HuH-7.5 (cell line): ENCODE measurements around the gene ARHGAP25.

ENCODE experiments used
- DNase-seq: peaks from one replicate; pipeline ENCODE4 v3.0.0; 2011; ENCODE audit warnings: low spot score

ARHGAP25 gene

GRCh38 chr2:68743531-68743930 is 8.9 kb downstream of the ARHGAP25 start:
- no peak for DNase-seq

DNA sequence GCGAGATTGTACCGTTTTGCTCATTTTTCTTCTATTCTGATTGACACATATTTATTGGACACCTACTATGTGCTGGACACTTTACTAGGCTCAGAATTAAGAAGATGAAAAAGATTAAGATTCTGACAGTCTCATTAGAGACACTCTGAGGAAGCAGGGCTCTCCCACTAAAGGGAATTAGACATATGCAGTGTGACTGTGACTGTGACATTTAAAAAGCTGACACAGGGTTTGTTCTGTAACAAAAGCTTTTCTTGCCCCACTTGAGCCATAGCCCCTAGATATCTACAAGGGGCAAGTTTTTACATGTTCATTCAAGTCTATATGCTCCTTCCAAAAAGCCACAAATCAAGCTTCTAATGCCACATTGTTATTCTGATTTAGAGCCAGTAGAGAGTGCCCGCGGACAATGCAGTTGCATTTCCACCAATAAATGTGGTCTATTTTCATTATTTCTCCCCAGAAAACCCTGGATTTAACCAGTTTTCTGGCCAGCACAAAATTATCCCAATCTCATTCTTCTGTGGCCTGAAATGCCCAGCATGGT is 9.8 kb downstream of the ARHGAP25 start:
- no peak for DNase-seq

- no peak for DNase-seq
Measured at GRCh38 chr2:68745006-68745405, 10.4 kb downstream of the ARHGAP25 start.

- DNase-seq, result no peak
Measured at GRCh38 chr2:68746408-68746807, 11.8 kb downstream of the ARHGAP25 start.

GRCh38 chr2:68747413-68747812 is 12.8 kb downstream of the ARHGAP25 start:
- no peak for DNase-seq

- DNase-seq, result no peak
Measured at GRCh38 chr2:68747900-68748299, 13.3 kb downstream of the ARHGAP25 start.

DNA sequence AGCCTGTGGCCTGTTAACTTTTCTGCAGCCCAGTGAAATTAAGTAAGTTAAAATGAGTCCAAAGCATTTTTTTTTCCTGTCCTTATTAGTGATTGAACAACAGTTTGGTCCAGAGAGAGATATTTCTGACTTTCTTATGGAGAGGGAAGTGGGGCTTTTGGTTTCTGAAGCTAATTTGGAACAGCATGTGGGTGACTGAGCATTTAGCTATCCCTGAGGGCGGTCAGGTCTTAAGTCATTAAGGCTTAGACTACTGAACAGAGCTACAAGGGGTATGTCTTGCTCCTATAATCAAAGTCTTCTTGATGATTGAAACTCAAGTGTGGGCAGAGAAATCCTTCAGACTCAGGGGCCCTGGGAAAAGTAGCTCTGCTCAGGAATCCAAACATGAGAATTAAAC is 14.0 kb downstream of the ARHGAP25 start:
- DNase-seq, result no peak

DNA sequence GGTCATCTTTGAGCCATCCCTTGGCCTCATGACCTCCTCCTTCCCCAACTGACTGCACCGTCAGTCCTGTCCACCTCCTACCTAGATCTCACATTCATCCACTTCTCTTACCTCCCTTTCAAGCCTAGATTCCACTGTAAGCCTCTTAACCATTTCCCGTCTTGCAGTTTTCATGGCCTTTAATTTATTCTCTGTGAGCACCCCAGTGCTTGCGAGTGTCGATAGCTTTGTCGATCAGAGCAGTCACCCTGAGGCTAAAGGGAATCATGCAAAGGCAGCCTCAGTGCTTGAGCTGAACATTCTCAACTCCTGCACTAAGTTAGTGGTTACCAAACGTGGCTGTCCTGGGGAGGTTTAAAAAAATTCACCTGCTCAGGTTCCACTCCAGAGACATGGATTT is 14.7 kb downstream of the ARHGAP25 start:
- DNase-seq, result no peak

GRCh38 chr2:68750592-68751396 is 16.2 kb downstream of the ARHGAP25 start:
- no peak for DNase-seq

GRCh38 chr2:68751397-68752339 is 17.1 kb downstream of the ARHGAP25 start:
- DNase-seq, result peak; percentile 69

DNA sequence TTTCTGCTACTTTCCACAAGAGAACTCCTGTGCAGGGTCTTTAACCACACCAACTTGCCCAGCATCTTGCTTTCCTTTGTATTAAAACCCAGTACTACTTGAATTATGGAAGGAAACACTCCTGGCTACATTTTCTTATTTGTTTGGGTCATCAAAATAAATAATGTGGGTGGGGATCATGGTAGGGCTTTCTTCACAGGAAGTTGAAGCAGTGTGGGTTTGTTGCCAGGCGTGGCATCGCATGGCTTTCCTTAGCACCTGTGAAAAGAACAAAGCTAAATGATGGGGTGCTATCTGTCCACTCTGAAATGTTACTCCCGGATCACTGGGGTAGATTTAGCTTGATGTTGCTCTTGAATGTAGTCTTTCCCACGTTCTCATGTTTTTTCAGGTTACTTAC is 18.7 kb downstream of the ARHGAP25 start:
- DNase-seq, result no peak

DNA sequence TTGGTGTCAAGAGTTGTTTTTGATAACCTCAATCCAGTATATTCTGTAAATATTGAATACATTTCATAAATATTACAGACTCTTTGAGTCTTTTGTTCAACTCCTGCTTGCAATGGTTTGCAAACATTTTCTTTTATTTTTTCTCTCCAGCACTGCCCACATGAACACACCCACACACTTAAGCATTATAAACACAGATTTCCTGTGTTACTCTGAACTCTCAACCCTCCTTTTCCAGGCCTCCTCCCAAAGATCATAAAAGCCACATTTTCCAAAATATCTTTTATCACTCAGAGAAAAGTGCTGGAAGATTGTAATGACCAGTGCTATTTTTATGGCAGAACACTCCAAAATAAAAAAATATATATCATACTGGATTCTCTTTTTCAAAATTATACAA is 20.5 kb downstream of the ARHGAP25 start:
- no peak for DNase-seq

DNA sequence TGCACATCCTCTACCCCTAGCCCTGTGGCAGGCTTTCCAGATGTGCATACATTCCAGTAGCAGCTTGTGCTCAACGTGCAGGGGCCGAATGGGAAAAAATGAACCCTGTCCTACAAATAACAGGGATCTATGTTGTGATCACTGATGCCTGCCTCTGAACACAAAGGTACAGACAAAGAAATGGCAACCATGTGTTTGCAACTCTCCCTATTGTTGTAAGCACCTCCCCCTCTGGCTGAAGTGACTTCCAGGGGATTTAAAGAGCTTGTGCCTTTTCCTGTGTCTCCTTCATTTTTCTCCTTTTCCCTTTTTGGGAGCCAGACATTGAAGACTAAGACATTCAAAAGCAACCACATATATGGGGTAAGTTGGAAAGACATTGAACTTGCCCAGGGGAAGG is 21.6 kb downstream of the ARHGAP25 start:
- DNase-seq, result no peak

DNA sequence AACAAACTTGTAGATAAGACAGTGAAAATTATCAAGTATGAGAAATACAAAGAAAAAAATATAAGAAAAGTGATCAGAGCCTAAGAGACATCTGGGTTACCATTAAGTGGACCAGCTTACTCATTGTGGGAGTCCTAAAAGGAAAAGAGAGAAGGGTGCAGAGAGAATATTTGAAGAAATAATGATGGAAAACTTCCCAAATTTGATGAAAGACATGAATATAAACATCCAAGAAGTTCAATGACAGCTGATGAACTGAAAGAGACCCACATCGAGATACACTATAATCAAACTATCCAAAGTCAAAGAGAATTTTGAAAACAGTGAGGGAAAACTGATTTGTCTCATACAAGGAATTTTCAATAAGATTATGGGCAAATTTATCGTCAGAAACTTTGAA is 22.5 kb downstream of the ARHGAP25 start:
- no peak for DNase-seq

- DNase-seq, result no peak
Measured at GRCh38 chr2:68762100-68762499, 27.5 kb downstream of the ARHGAP25 start.

DNA sequence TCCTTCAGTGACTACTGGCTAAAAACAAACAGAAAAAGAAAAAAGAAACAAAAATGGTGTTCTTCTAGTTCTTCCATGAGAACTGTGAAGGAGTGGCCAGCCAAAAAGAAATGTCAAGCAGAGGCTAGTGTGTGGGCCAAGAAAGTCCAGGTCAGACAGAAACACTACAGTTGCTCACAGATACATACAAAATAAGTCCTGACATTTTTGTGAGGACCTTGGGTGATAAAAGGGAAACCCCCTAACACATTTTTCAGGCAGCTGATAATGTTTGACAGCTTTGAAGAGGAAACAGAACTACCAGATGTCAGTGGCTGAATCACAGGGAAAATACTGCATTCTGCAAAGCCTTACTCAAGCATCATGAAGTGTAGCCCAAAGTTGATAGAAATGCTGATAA is 28.1 kb downstream of the ARHGAP25 start:
- no peak for DNase-seq

- DNase-seq, result no peak
Measured at GRCh38 chr2:68764041-68764805, 29.6 kb downstream of the ARHGAP25 start.

DNA sequence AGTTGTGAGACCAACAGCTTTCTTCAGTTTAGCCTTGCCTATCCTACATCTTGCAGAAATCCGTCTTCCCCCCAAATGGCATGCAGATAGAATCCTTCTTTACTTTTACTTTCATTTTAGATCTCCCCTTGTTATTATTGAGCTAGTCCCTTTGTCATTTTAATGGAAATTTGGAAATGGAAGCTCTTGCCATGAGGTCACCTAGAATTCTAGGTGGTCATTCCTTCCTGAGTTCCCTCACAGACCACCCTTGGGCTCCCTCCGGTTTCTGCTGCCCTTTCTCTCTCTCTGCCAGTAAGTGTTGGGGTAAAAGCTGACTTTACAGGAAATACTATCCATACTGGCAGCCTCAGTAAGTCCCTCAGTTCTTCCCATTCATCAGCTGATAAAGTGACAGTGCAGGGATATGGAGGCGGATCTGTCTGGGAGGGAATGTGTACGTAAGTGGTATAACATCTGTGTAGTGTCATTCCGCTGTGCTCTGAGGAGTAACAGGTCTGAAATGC is 30.2 kb downstream of the ARHGAP25 start:
- DNase-seq, result no peak

DNA sequence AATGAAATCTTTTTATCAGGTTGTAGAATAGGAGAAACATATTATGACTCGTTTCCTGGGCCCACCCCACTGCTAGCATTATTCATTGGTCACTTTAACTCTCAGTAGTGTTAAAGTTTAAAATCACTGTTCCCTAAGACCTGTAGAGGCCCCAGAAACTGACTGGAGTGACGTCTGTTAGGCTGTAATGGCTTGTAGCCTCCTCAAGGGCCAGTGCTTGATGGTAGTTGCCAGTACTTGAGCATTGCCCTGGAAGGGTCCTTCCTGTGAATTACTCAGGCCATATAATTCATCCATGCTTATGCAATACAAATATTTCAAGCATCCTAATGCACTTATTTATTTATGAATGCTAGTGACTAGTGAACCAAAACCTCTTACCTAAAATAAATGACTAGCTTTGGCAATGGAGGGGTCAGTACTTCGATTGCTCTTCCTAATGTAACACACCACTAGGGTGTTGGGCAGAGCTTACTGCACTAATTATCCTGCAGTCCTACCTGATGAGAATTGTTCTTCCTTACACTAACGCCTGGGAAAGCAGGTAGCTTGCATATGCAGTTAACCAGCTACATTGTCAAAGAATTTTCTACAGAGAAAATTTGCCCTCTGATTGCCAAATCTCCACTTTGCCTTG is 31.2 kb downstream of the ARHGAP25 start:
- DNase-seq, result no peak

DNA sequence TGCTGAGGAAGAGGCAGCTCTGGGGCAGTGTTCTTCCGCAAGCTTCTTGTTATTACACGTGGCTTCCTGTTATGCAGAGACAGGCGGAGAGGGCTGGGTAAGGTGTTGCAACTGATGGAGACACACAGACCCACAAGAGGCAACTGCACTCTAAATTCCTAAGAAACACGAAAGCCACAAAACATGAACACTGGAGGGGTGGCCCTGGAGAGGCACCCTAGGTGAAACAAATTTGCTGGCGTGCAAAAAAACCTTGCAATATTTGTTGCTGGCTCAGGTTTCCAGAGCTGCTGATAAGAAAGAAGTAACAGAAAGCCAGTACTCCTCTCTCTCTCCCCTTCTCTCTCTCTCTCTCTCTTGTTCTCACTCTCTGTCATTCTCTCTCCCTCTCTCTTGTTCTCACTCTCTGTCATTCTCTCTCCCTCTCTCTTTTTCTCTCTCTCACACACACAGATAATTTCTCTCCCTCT is 31.8 kb downstream of the ARHGAP25 start:
- no peak for DNase-seq
